ENCODE measurements around the gene SPAG17. TPM values are rescaled to one million over a fixed set of nuclear protein-coding genes. Genes with fewer than 3 reads are reported as not detected.

Gene SPAG17
- total and polyA plus RNA-seq, 2 of the 13 experiments (the other 11 are each of a cell fraction or from before 2014, with no cell fraction given): not detected

- H3K4me2 ChIP-seq (ENCODE audit: low read depth, low read length): no peak overlapping the region
- in situ Hi-C loops (cut with HindIII; ENCODE audit: extremely low pct_ligation_motif_present, low pct_unique_long_range_greater_than_20kb) (no loop called here), intact Hi-C loops (cut with micrococcal nuclease; ENCODE audit: unreplicated experiment) (no loop called here)
- no peak overlapping the region for H3K4me3 ChIP-seq (replicated peaks in 1 of 3; ENCODE audit: insufficient read depth in 1 of 3, low read depth in 2 of 3, low read length in 3 of 3)
- H3K9ac ChIP-seq (ENCODE audit: insufficient read depth, low read depth, low read length): no peak overlapping the region
- no peaks in the 10 kb centered on the region for H3K4me1 ChIP-seq (ENCODE audit: insufficient read depth, low read length)
- H3K9me3 ChIP-seq (ENCODE audit: low read length): no peaks in the 10 kb centered on the region
- ChIA-PET POLR2A (no interaction called here), CTCF (ENCODE audit: low intra/inter-chr PET ratio, low total read pairs) (no interaction called here)
- H3K27me3 ChIP-seq (ENCODE audit: control insufficient read depth in 1 of 2, insufficient read depth in 2 of 2, low read length in 2 of 2): no peaks in the 10 kb centered on the region
- no peaks in the 10 kb centered on the region for H3K79me2 ChIP-seq (ENCODE audit: insufficient read depth, low read length)
- no peak overlapping the region for H2AFZ ChIP-seq (ENCODE audit: low read length)
- FAIRE-seq (no peak), DNase-seq (ENCODE audit: low spot score) (no peak), ATAC-seq (no peak)
- 44% methylated on average over 9 of the region's 9 CpGs for WGBS (ENCODE audit: low lambda C conversion rate)
- TF ChIP-seq NBN (conservative IDR thresholded peaks at IDR 0.05) (no peak), TMF1 (CRISPR knock-in tag; IDR thresholded peaks at IDR 0.05; ENCODE audit: low read depth) (no peak), ZFX (CRISPR knock-in tag; IDR thresholded peaks at IDR 0.05; ENCODE audit: low read depth) (no peak), MTA3 (CRISPR knock-in tag; IDR thresholded peaks at IDR 0.05) (no peak), ARID3A (IDR thresholded peaks at IDR 0.05; ENCODE audit: low read depth, low read length) (no peak), CCAR2 (optimal IDR thresholded peaks at IDR 0.05; ENCODE audit: low read depth, low read length) (no peak), GATAD2A (CRISPR knock-in tag; IDR thresholded peaks at IDR 0.05) (no peak), ZNF547 (CRISPR knock-in tag; IDR thresholded peaks at IDR 0.05) (no peak), ZC3H4 (CRISPR knock-in tag; IDR thresholded peaks at IDR 0.05; ENCODE audit: borderline replicate concordance) (no peak), ZBTB8A (CRISPR knock-in tag; IDR thresholded peaks at IDR 0.05; ENCODE audit: borderline replicate concordance, low read depth) (no peak), KAT8 (CRISPR knock-in tag; IDR thresholded peaks at IDR 0.05) (no peak), ZBTB3 (CRISPR knock-in tag; IDR thresholded peaks at IDR 0.05; ENCODE audit: borderline replicate concordance, low read depth) (no peak), IKZF4 (CRISPR knock-in tag; IDR thresholded peaks at IDR 0.05; ENCODE audit: borderline replicate concordance, low read depth, not compliant biosample characterization) (no peak), ASH2L (IDR thresholded peaks at IDR 0.05; ENCODE audit: insufficient read length, low read depth, low read length) (no peak), ZNF557 (CRISPR knock-in tag; IDR thresholded peaks at IDR 0.05) (no peak)
- TF ChIP-seq, protein P1, sequence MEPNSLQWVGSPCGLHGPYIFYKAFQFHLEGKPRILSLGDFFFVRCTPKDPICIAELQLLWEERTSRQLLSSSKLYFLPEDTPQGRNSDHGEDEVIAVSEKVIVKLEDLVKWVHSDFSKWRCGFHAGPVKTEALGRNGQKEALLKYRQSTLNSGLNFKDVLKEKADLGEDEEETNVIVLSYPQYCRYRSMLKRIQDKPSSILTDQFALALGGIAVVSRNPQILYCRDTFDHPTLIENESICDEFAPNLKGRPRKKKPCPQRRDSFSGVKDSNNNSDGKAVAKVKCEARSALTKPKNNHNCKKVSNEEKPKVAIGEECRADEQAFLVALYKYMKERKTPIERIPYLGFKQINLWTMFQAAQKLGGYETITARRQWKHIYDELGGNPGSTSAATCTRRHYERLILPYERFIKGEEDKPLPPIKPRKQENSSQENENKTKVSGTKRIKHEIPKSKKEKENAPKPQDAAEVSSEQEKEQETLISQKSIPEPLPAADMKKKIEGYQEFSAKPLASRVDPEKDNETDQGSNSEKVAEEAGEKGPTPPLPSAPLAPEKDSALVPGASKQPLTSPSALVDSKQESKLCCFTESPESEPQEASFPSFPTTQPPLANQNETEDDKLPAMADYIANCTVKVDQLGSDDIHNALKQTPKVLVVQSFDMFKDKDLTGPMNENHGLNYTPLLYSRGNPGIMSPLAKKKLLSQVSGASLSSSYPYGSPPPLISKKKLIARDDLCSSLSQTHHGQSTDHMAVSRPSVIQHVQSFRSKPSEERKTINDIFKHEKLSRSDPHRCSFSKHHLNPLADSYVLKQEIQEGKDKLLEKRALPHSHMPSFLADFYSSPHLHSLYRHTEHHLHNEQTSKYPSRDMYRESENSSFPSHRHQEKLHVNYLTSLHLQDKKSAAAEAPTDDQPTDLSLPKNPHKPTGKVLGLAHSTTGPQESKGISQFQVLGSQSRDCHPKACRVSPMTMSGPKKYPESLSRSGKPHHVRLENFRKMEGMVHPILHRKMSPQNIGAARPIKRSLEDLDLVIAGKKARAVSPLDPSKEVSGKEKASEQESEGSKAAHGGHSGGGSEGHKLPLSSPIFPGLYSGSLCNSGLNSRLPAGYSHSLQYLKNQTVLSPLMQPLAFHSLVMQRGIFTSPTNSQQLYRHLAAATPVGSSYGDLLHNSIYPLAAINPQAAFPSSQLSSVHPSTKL (CRISPR knock-in tag; IDR thresholded peaks at IDR 0.05): no peak
- TF ChIP-seq, protein P2, sequence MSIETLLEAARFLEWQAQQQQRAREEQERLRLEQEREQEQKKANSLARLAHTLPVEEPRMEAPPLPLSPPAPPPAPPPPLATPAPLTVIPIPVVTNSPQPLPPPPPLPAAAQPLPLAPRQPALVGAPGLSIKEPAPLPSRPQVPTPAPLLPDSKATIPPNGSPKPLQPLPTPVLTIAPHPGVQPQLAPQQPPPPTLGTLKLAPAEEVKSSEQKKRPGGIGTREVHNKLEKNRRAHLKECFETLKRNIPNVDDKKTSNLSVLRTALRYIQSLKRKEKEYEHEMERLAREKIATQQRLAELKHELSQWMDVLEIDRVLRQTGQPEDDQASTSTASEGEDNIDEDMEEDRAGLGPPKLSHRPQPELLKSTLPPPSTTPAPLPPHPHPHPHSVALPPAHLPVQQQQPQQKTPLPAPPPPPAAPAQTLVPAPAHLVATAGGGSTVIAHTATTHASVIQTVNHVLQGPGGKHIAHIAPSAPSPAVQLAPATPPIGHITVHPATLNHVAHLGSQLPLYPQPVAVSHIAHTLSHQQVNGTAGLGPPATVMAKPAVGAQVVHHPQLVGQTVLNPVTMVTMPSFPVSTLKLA (IDR thresholded peaks at IDR 0.05): no peak
- H4K20me1 ChIP-seq (ENCODE audit: insufficient read depth, low read length): no peaks in the 10 kb centered on the region
- H3K27ac ChIP-seq (ENCODE audit: extremely low read length, insufficient read depth, low read length): no peak overlapping the region
- no peaks in the 10 kb centered on the region for H3K36me3 ChIP-seq (replicated peaks in 1 of 2; ENCODE audit: control insufficient read depth in 1 of 2, insufficient read depth in 2 of 2, low read length in 2 of 2)
- BruUV-seq (replicated peaks): no TSS peak
Observed at GRCh38 chr1:118101515-118101844, 83.5 kb downstream of the SPAG17 start.
